HEK293 (cell line): ENCODE data around the gene FOXP4.

Experiments used
- CTCF ChIA-PET: fragments of 350-600 bp; formaldehyde crosslinking; extraction: SDS; loops from one replicate; lab custom pipeline; 2021; ENCODE audit warnings: antibody characterized with exemption; lab: Yijun Ruan, JAX
- POLR2A ChIA-PET: fragments of 300-600 bp; formaldehyde crosslinking; extraction: SDS; loops from one replicate; lab custom pipeline; 2020; ENCODE audit warnings: antibody characterized with exemption, inconsistent platforms; lab: Yijun Ruan, JAX
- H3K27ac ChIP-seq: fragments of 200-500 bp; sonication (Bioruptor generic); 2 replicates; pipeline ENCODE4 v1.5.1; 2014; ENCODE audit warnings: low read depth, low read length, control low read depth, inconsistent platforms; ENCODE audit errors: extremely low read depth
- H3K36me3 ChIP-seq, 2 experiments: fragments of 200-500 bp in 1 of 2; sonication (Bioruptor generic) in 1 of 2; 1 replicate in 1 of 2; 2 replicates in 1 of 2; pipeline ENCODE4 v1.5.1; 2014 to 2017; ENCODE audit warnings: inconsistent platforms in 2 of 2, low read length in 2 of 2; ENCODE audit not compliant: control insufficient read depth in 2 of 2, insufficient read depth in 1 of 2
- H3K4me1 ChIP-seq: fragments of 200-500 bp; sonication (Bioruptor generic); 2 replicates; pipeline ENCODE4 v1.5.1; 2014; ENCODE audit warnings: mild to moderate bottlenecking, low read length, inconsistent platforms; ENCODE audit not compliant: control insufficient read depth, insufficient read depth
- H3K4me3 ChIP-seq: 2 replicates; pipeline ENCODE4 v1.5.1; 2011; ENCODE audit warnings: low read depth, mild to moderate bottlenecking, control low read depth, low read length, moderate library complexity
- H3K9me3 ChIP-seq: fragments of 200-500 bp; sonication (Bioruptor generic); 2 replicates; pipeline ENCODE4 v1.5.1; 2014; ENCODE audit warnings: low read depth, low read length, inconsistent platforms; ENCODE audit not compliant: control insufficient read depth, insufficient read depth
- EGR2 ChIP-seq: fragments of 450-650 bp; formaldehyde crosslinking; IDR thresholded peaks from 2 replicates; pipeline ENCODE4 v1.5.1; 2016; ENCODE audit warnings: low read depth, missing biosample characterization, missing genetic modification characterization
- FEZF1 ChIP-seq: fragments of 450-650 bp; formaldehyde crosslinking; IDR thresholded peaks from 2 replicates; pipeline ENCODE4 v1.5.1; 2016; ENCODE audit warnings: missing biosample characterization, missing genetic modification characterization
- GLIS1 ChIP-seq: fragments of 450-650 bp; formaldehyde crosslinking; IDR thresholded peaks from 2 replicates; pipeline ENCODE4 v1.5.1; 2016; ENCODE audit warnings: missing biosample characterization, missing genetic modification characterization
- GLIS2 ChIP-seq: fragments of 450-650 bp; formaldehyde crosslinking; IDR thresholded peaks from 2 replicates; pipeline ENCODE4 v1.5.1; 2016; ENCODE audit warnings: missing biosample characterization, missing genetic modification characterization
- KLF17 ChIP-seq: fragments of 450-650 bp; formaldehyde crosslinking; IDR thresholded peaks from 2 replicates; pipeline ENCODE4 v1.5.1; 2016; ENCODE audit warnings: missing biosample characterization, missing genetic modification characterization
- KLF8 ChIP-seq: fragments of 450-650 bp; formaldehyde crosslinking; IDR thresholded peaks from 2 replicates; pipeline ENCODE4 v1.5.1; 2016; ENCODE audit warnings: missing biosample characterization, missing genetic modification characterization
- PRDM10 ChIP-seq: fragments of 450-650 bp; formaldehyde crosslinking; IDR thresholded peaks from 2 replicates; pipeline ENCODE4 v1.5.1; 2016; ENCODE audit warnings: missing biosample characterization, missing genetic modification characterization
- YY1 ChIP-seq: fragments of 450-650 bp; formaldehyde crosslinking; IDR thresholded peaks from 2 replicates; pipeline ENCODE4 v1.5.1; 2018; ENCODE audit warnings: missing biosample characterization, missing genetic modification characterization
- ZBTB21 ChIP-seq: fragments of 450-650 bp; formaldehyde crosslinking; IDR thresholded peaks from 2 replicates; pipeline ENCODE4 v1.5.1; 2017; ENCODE audit warnings: missing biosample characterization, missing genetic modification characterization
- ZEB2 ChIP-seq: fragments of 450-650 bp; formaldehyde crosslinking; IDR thresholded peaks from 2 replicates; pipeline ENCODE4 v1.5.1; 2016; ENCODE audit warnings: missing biosample characterization, missing genetic modification characterization
- ZFHX2 ChIP-seq: fragments of 450-650 bp; formaldehyde crosslinking; conservative IDR thresholded peaks from 2 replicates; pipeline ENCODE4 v1.5.1; 2016; ENCODE audit warnings: missing biosample characterization, missing genetic modification characterization
- ZNF121 ChIP-seq: fragments of 450-650 bp; formaldehyde crosslinking; IDR thresholded peaks from 2 replicates; pipeline ENCODE4 v1.5.1; 2016; ENCODE audit warnings: missing biosample characterization, missing genetic modification characterization
- ZNF211 ChIP-seq: fragments of 450-650 bp; formaldehyde crosslinking; IDR thresholded peaks from 2 replicates; pipeline ENCODE4 v1.5.1; 2016; ENCODE audit warnings: low read depth, missing biosample characterization, missing genetic modification characterization
- ZNF223 ChIP-seq: fragments of 450-650 bp; formaldehyde crosslinking; IDR thresholded peaks from 2 replicates; pipeline ENCODE4 v1.5.1; 2016; ENCODE audit warnings: missing biosample characterization, missing genetic modification characterization
- ZNF501 ChIP-seq: fragments of 450-650 bp; formaldehyde crosslinking; IDR thresholded peaks from 2 replicates; pipeline ENCODE4 v1.5.1; 2016; ENCODE audit warnings: missing biosample characterization, missing genetic modification characterization
- ZNF664 ChIP-seq: fragments of 450-650 bp; formaldehyde crosslinking; IDR thresholded peaks from 2 replicates; pipeline ENCODE4 v1.5.1; 2016; ENCODE audit warnings: missing biosample characterization, missing genetic modification characterization
- ZNF768 ChIP-seq: fragments of 450-650 bp; formaldehyde crosslinking; IDR thresholded peaks from 2 replicates; pipeline ENCODE4 v1.5.1; 2018; ENCODE audit warnings: missing biosample characterization, mild to moderate bottlenecking, missing genetic modification characterization
- ZNF777 ChIP-seq: fragments of 450-650 bp; formaldehyde crosslinking; IDR thresholded peaks from 2 replicates; pipeline ENCODE4 v1.5.1; 2017; ENCODE audit warnings: missing biosample characterization, missing genetic modification characterization, borderline replicate concordance
- TF ChIP-seq, protein P1 (sequence below): fragments of 450-650 bp; formaldehyde crosslinking; IDR thresholded peaks from 2 replicates; pipeline ENCODE4 v1.5.1; 2016; ENCODE audit warnings: missing biosample characterization, missing genetic modification characterization
- TF ChIP-seq, protein P2 (sequence below): fragments of 450-650 bp; formaldehyde crosslinking; IDR thresholded peaks from 2 replicates; pipeline ENCODE4 v1.5.1; 2017; ENCODE audit warnings: missing biosample characterization, missing genetic modification characterization

The FOXP4 gene

GRCh38 chr6:41529049-41529448, 17.1 kb upstream of the FOXP4 start:
- no peak overlapping the region for H3K27ac ChIP-seq
- H3K4me1 ChIP-seq = peaks cover 26% of the 10 kb centered on the region
- H3K9me3 ChIP-seq = no peaks in the 10 kb centered on the region
- ChIA-PET CTCF (interaction anchor here (0.6 to 1.3 kb wide), 3 partner anchors 12 to 122 kb away, joined by 3 to 4 read pairs (median 3); no protein-coding TSS in a partner anchor), POLR2A (interaction anchor here (1.0 kb wide), 1 partner anchor 84 kb away, joined by 3 read pairs; no protein-coding TSS in a partner anchor)
- no peaks in the 10 kb centered on the region for H3K36me3 ChIP-seq
- no peak overlapping the region for H3K4me3 ChIP-seq
- peak; percentile 54; the same call in 1 of the 2 replicates for TF ChIP-seq EGR2
- peak; percentile 57 for TF ChIP-seq GLIS1
- peak; percentile 69 for TF ChIP-seq PRDM10 (tag by site-specific recombination)
- no peak for TF ChIP-seq ZBTB21 (tag by site-specific recombination)
- 0 out of 2 replicates have a peak, but pooled peaks have one; percentile 23 for TF ChIP-seq GLIS2
- peak; percentile 63; the same call in 1 of the 2 replicates for TF ChIP-seq ZFHX2 (tag by site-specific recombination)

DNA sequence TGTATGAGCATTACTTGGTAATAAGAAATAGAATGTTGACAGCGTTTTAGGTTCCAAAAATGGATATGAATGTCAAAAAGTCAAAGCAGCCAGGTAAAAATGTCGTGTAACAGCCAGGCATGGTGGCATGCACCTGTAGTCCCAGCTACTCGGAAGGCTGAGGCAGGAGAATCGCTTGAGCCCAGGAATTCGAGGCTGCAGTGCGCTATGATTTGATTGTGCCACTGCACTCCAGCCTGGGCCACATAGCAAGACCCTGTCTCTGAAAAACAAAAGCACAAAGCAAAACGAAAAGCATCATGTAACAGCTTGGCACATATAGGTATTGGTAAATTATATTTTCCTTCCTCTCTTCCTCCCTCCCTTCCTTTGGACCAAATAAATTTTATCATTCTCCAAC, 16.2 kb upstream of the FOXP4 start:
- POLR2A ChIA-PET = no interaction called here
- CTCF ChIA-PET = interaction anchor here (1.3 kb wide), 1 partner anchor 17 kb away, joined by 3 read pairs; no protein-coding TSS in a partner anchor
- H3K36me3 ChIP-seq = no peaks in the 10 kb centered on the region
- TF ChIP-seq ZNF121 (tag by site-specific recombination) = peak; percentile 90
- TF ChIP-seq FEZF1 (tag by site-specific recombination) = no peak
- peaks cover 26% of the 10 kb centered on the region for H3K4me1 ChIP-seq
- no peak overlapping the region for H3K4me3 ChIP-seq
- H3K9me3 ChIP-seq = no peaks in the 10 kb centered on the region
- H3K27ac ChIP-seq = no peak overlapping the region

DNA sequence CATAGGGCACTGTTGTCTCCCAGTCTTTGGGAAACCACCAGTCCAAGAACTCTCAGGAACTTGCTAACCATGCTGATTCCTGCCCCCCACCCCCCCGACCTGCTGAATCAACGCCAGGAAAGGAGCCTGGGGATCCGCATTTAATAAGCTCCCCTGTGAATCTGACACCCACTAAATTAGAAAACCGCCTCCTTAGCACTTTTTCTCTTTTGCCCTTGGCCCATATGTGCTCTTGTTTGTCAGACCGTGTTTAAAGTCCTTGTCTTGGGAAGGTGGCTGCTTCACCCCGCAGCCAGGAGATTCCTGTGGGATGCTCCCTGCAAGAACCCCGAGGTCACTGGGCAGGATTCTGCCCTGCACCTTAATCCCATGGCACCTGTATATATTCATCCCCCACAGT, 15.7 kb upstream of the FOXP4 start:
- POLR2A ChIA-PET = no interaction called here

GRCh38 chr6:41531016-41531415, 15.2 kb upstream of the FOXP4 start:
- no peaks in the 10 kb centered on the region for H3K36me3 ChIP-seq
- H3K27ac ChIP-seq = peak overlapping the region; percentile 24; the same call in 1 of the 2 replicates
- H3K4me3 ChIP-seq = no peak overlapping the region
- ChIA-PET CTCF (no interaction called here), POLR2A (no interaction called here)
- no peak for TF ChIP-seq ZNF664 (tag by site-specific recombination)
- no peak for TF ChIP-seq KLF8 (tag by site-specific recombination)
- TF ChIP-seq ZNF768 (tag by site-specific recombination) = no peak
- no peak for TF ChIP-seq ZEB2 (tag by site-specific recombination)
- TF ChIP-seq, protein P1, sequence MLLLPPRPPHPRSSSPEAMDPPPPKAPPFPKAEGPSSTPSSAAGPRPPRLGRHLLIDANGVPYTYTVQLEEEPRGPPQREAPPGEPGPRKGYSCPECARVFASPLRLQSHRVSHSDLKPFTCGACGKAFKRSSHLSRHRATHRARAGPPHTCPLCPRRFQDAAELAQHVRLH (tag by site-specific recombination) = no peak
- TF ChIP-seq KLF17 (tag by site-specific recombination) = peak; percentile 94
- no peak for TF ChIP-seq ZNF223
- TF ChIP-seq ZNF777 (tag by site-specific recombination) = no peak
- H3K4me1 ChIP-seq = peaks cover 26% of the 10 kb centered on the region
- no peaks in the 10 kb centered on the region for H3K9me3 ChIP-seq

More for the DNA sequence above, 15.7 kb upstream of the FOXP4 start:
- Histone ChIP-seq H3K27ac (no peak overlapping the region), H3K9me3 (no peaks in the 10 kb centered on the region), H3K4me1 (peaks cover 26% of the 10 kb centered on the region), H3K36me3 (no peaks in the 10 kb centered on the region), H3K4me3 (no peak overlapping the region)
- TF ChIP-seq ZNF211 (tag by site-specific recombination) (no peak), YY1 (tag by site-specific recombination) (no peak), ZNF501 (tag by site-specific recombination) (no peak)
- TF ChIP-seq, protein P2, sequence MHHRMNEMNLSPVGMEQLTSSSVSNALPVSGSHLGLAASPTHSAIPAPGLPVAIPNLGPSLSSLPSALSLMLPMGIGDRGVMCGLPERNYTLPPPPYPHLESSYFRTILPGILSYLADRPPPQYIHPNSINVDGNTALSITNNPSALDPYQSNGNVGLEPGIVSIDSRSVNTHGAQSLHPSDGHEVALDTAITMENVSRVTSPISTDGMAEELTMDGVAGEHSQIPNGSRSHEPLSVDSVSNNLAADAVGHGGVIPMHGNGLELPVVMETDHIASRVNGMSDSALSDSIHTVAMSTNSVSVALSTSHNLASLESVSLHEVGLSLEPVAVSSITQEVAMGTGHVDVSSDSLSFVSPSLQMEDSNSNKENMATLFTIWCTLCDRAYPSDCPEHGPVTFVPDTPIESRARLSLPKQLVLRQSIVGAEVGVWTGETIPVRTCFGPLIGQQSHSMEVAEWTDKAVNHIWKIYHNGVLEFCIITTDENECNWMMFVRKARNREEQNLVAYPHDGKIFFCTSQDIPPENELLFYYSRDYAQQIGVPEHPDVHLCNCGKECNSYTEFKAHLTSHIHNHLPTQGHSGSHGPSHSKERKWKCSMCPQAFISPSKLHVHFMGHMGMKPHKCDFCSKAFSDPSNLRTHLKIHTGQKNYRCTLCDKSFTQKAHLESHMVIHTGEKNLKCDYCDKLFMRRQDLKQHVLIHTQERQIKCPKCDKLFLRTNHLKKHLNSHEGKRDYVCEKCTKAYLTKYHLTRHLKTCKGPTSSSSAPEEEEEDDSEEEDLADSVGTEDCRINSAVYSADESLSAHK (tag by site-specific recombination) = no peak
- CTCF ChIA-PET = interaction anchor here (1.3 kb wide), 1 partner anchor 17 kb away, joined by 3 read pairs; no protein-coding TSS in a partner anchor
